Panc1 (cell line): ENCODE results near the gene PPP2R3B. TPM values are rescaled to one million over a fixed set of nuclear protein-coding genes. Genes with fewer than 3 reads are reported as not detected.

ENCODE experiments used
- ATAC-seq: fragments of 200-7000 bp; cut with Tn5 transposase; 2 replicates; pipeline ENCODE4 v1.9.1; 2020; ENCODE audit warnings: mild to moderate bottlenecking, moderate library complexity
- BruUV-seq: library from RNA; stranded (reverse); fragments of 400-500 nt; replicated peaks from 2 replicates; lab custom pipeline; 2021; lab: Mats Ljungman, UMichigan
- CTCF ChIA-PET: fragments of 300-600 bp; sonication (Branson Sonifier 250); formaldehyde crosslinking; loops from one replicate; lab custom pipeline; 2022; ENCODE audit warnings: antibody characterized with exemption; lab: Charles Lee
- POLR2A ChIA-PET: fragments of 300-600 bp; sonication (Branson Sonifier 250); formaldehyde crosslinking; loops from one replicate; lab custom pipeline; 2022; ENCODE audit warnings: antibody characterized with exemption; lab: Charles Lee
- DNase-seq: peaks from one replicate; pipeline ENCODE4 v3.0.0-alpha.2; 2010; ENCODE audit warnings: low read depth, low spot score
- H3K27ac ChIP-seq: 2 replicates; pipeline ENCODE4 v1.5.1; 2011; ENCODE audit warnings: mild to moderate bottlenecking, low read length, inconsistent platforms
- H3K27me3 ChIP-seq: fragments of 200-500 bp; sonication (Bioruptor generic); 2 replicates; pipeline ENCODE4 v1.6.0; 2014; ENCODE audit warnings: low read length, inconsistent platforms; ENCODE audit not compliant: control insufficient read depth, insufficient read depth
- H3K36me3 ChIP-seq: fragments of 200-500 bp; sonication (Bioruptor generic); 2 replicates; pipeline ENCODE4 v1.5.1; 2014; ENCODE audit warnings: inconsistent platforms, mild to moderate bottlenecking, low read length, moderate library complexity; ENCODE audit not compliant: control insufficient read depth, insufficient read depth
- H3K4me1 ChIP-seq: 2 replicates; pipeline ENCODE4 v1.5.1; 2011; ENCODE audit warnings: inconsistent platforms, mild to moderate bottlenecking, low read length, moderate library complexity; ENCODE audit not compliant: control insufficient read depth, insufficient read depth
- H3K4me3 ChIP-seq, 2 experiments: 2 replicates each; pipeline ENCODE4 v1.5.1; 2011 to 2012; ENCODE audit warnings: low read depth in 2 of 2, low read length in 2 of 2, mild to moderate bottlenecking in 2 of 2, inconsistent platforms in 1 of 2, moderate library complexity in 1 of 2
- H3K9me3 ChIP-seq: fragments of 200-500 bp; sonication (Bioruptor generic); 2 replicates; pipeline ENCODE4 v1.5.1; 2014; ENCODE audit warnings: low read depth, mild to moderate bottlenecking, inconsistent platforms, low read length, moderate library complexity; ENCODE audit not compliant: control insufficient read depth, insufficient read depth
- POLR2AphosphoS5 ChIP-seq: IDR thresholded peaks from 2 replicates; pipeline ENCODE4 v1.6.1; 2012; ENCODE audit warnings: mild to moderate bottlenecking, low read depth, low read length, moderate library complexity
- REST ChIP-seq, 2 experiments: IDR thresholded peaks; 2 replicates each; pipeline ENCODE4 v1.6.1; 2011 to 2012; ENCODE audit warnings: low read depth in 2 of 2, control low read depth in 1 of 2, low read length in 1 of 2, mild to moderate bottlenecking in 1 of 2, moderate library complexity in 1 of 2; ENCODE audit not compliant: insufficient read depth in 1 of 2
- SIN3A ChIP-seq: IDR thresholded peaks from 2 replicates; pipeline ENCODE4 v1.6.1; 2012; ENCODE audit warnings: low read depth, mild to moderate bottlenecking, low read length, moderate library complexity, borderline replicate concordance; ENCODE audit not compliant: insufficient read depth
- TCF7L2 ChIP-seq: IDR thresholded peaks from 2 replicates; pipeline ENCODE4 v1.6.1; 2011; ENCODE audit warnings: mild to moderate bottlenecking, low read depth, low read length, inconsistent platforms
- in situ Hi-C: cut with HindIII; loops from 2 replicates; pipeline ENCODE4 v1.10.0; 2016; ENCODE audit warnings: low sequenced_read_pairs, low pct_unique_long_range_greater_than_20kb
- intact Hi-C: fragments of 100-400 bp; cut with micrococcal nuclease; formaldehyde crosslinking; loops from one replicate; pipeline ENCODE4 v1.10.0; 2022; ENCODE audit not compliant: unreplicated experiment
- total RNA-seq: library from RNA; stranded (reverse); gene quantifications from one replicate; pipeline ENCODE4 v1.2.1, GENCODE V29; 2021; ENCODE audit not compliant: unreplicated experiment
- TF ChIP-seq, protein P1 (sequence below): fragments of 450-650 bp; IDR thresholded peaks from 2 replicates; pipeline ENCODE4 v1.5.1; 2017; ENCODE audit warnings: mild to moderate bottlenecking

Gene PPP2R3B
- total RNA-seq, 1 experiment from 2014 or later = 19.2 TPM

GRCh38 chrX:400258-400657 lies 13.6 kb upstream of the PPP2R3B start:
- H3K4me1 ChIP-seq = no peaks in the 10 kb centered on the region
- CTCF ChIA-PET = no interaction called here
- BruUV-seq = no TSS peak
- POLR2A ChIA-PET = no interaction called here
- in situ Hi-C loops = no loop called here
- H3K4me3 ChIP-seq = no peak overlapping the region
- H3K9me3 ChIP-seq = no peaks in the 10 kb centered on the region
- TF ChIP-seq, protein P1, sequence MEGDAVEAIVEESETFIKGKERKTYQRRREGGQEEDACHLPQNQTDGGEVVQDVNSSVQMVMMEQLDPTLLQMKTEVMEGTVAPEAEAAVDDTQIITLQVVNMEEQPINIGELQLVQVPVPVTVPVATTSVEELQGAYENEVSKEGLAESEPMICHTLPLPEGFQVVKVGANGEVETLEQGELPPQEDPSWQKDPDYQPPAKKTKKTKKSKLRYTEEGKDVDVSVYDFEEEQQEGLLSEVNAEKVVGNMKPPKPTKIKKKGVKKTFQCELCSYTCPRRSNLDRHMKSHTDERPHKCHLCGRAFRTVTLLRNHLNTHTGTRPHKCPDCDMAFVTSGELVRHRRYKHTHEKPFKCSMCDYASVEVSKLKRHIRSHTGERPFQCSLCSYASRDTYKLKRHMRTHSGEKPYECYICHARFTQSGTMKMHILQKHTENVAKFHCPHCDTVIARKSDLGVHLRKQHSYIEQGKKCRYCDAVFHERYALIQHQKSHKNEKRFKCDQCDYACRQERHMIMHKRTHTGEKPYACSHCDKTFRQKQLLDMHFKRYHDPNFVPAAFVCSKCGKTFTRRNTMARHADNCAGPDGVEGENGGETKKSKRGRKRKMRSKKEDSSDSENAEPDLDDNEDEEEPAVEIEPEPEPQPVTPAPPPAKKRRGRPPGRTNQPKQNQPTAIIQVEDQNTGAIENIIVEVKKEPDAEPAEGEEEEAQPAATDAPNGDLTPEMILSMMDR = no peak
- TF ChIP-seq POLR2AphosphoS5 = no peak
- no peak for TF ChIP-seq REST (IDR thresholded peaks at IDR 0.05; ENCODE audit: insufficient read depth in 1 of 2, low read depth in 2 of 2, low read length in 1 of 2)
- no peak for TF ChIP-seq TCF7L2
- no peak for TF ChIP-seq SIN3A
- no peaks in the 10 kb centered on the region for H3K36me3 ChIP-seq
- no peaks in the 10 kb centered on the region for H3K27me3 ChIP-seq
- ATAC-seq (no peak), DNase-seq (no peak)
- H3K27ac ChIP-seq = no peak overlapping the region
- intact Hi-C loops = no loop called here

GRCh38 chrX:397575-397974 lies 10.9 kb upstream of the PPP2R3B start:
- in situ Hi-C loops = no loop called here
- intact Hi-C loops = no loop called here
- H3K36me3 ChIP-seq = no peaks in the 10 kb centered on the region
- ATAC-seq (no peak), DNase-seq (no peak)
- no peak for TF ChIP-seq REST (IDR thresholded peaks at IDR 0.05; ENCODE audit: insufficient read depth in 1 of 2, low read depth in 2 of 2, low read length in 1 of 2)
- TF ChIP-seq, protein P1 = no peak
- no peak for TF ChIP-seq POLR2AphosphoS5
- TF ChIP-seq SIN3A = no peak
- TF ChIP-seq TCF7L2 = no peak
- no peaks in the 10 kb centered on the region for H3K9me3 ChIP-seq
- CTCF ChIA-PET = no interaction called here
- BruUV-seq = no TSS peak
- H3K27ac ChIP-seq = no peak overlapping the region
- no peaks in the 10 kb centered on the region for H3K4me1 ChIP-seq
- POLR2A ChIA-PET = no interaction called here
- no peaks in the 10 kb centered on the region for H3K27me3 ChIP-seq
- no peak overlapping the region for H3K4me3 ChIP-seq
